Smooth muscle cell (in vitro differentiated cells): Measurements from ENCODE around the gene SLC13A5. TPM values are rescaled to one million over a fixed set of nuclear protein-coding genes. Genes with fewer than 3 reads are reported as not detected.

ENCODE experiments used
- DNase-seq: peaks from one replicate; lab custom pipeline; 2025; ENCODE audit not compliant: unreplicated experiment; lab: John Stamatoyannopoulos, UW
- H2AFZ ChIP-seq: fragments of 200-600 bp; sonication (generic); 2 replicates; pipeline ENCODE4 v1.6.0; 2016; ENCODE audit warnings: antibody characterized with exemption, low read depth, mild to moderate bottlenecking
- H3F3A ChIP-seq: fragments of 200-600 bp; sonication (generic); 2 replicates; pipeline ENCODE4 v1.6.0; 2017; ENCODE audit warnings: antibody characterized with exemption, low read depth
- H3K27ac ChIP-seq: fragments of 200-600 bp; sonication (generic); 2 replicates; pipeline ENCODE4 v1.5.1; 2016; ENCODE audit warnings: low read depth, mild to moderate bottlenecking
- H3K27me3 ChIP-seq: fragments of 200-600 bp; sonication (generic); 2 replicates; pipeline ENCODE4 v1.6.1; 2016; ENCODE audit warnings: low read depth, mild to moderate bottlenecking
- H3K36me3 ChIP-seq: fragments of 200-600 bp; sonication (generic); 2 replicates; pipeline ENCODE4 v1.5.1; 2016; ENCODE audit warnings: low read depth
- H3K4me1 ChIP-seq: fragments of 200-600 bp; sonication (generic); 2 replicates; pipeline ENCODE4 v1.5.1; 2016; ENCODE audit warnings: low read depth
- H3K4me2 ChIP-seq: fragments of 200-600 bp; sonication (generic); 2 replicates; pipeline ENCODE4 v1.6.0; 2016; ENCODE audit warnings: mild to moderate bottlenecking
- H3K4me3 ChIP-seq: fragments of 200-600 bp; sonication (generic); 2 replicates; pipeline ENCODE4 v1.5.1; 2016; ENCODE audit warnings: mild to moderate bottlenecking
- H3K79me2 ChIP-seq: fragments of 200-600 bp; sonication (generic); 2 replicates; pipeline ENCODE4 v1.6.0; 2016; ENCODE audit warnings: low read depth, mild to moderate bottlenecking
- H3K9ac ChIP-seq: fragments of 200-600 bp; sonication (generic); 2 replicates; pipeline ENCODE4 v1.6.0; 2016; ENCODE audit warnings: low read depth
- H3K9me3 ChIP-seq: fragments of 200-600 bp; sonication (generic); replicated peaks from 2 replicates; pipeline ENCODE4 v1.5.1; 2016; ENCODE audit warnings: low read depth
- H4K20me1 ChIP-seq: fragments of 200-600 bp; sonication (generic); 2 replicates; pipeline ENCODE4 v1.6.0; 2016; ENCODE audit warnings: low read depth
- CTCF ChIP-seq: fragments of 200-600 bp; sonication (generic); IDR thresholded peaks from 2 replicates; pipeline ENCODE4 v1.5.1; 2017; ENCODE audit warnings: borderline replicate concordance, mild to moderate bottlenecking, antibody characterized with exemption; ENCODE audit not compliant: insufficient read depth, poor library complexity, severe bottlenecking
- WGBS: methylation state at CpG from one replicate; pipeline ENCODE4 v1.1.7; 2016; ENCODE audit warnings: low lambda C conversion rate; 5-methylcytosine and 5-hydroxymethylcytosine counted together
- polyA plus RNA-seq: library from polyadenylated mRNA; unstranded; fragments of >200 nt; fragmentation: Nextera tagmentation; extraction: Ambion mirVana; gene quantifications from 2 replicates; pipeline ENCODE4 v1.2.1, GENCODE V29; 2016
- total RNA-seq: library from RNA; depleted of rRNA; stranded (reverse); fragments of >200 nt; gene quantifications from 2 replicates; pipeline ENCODE4 v1.2.3, GENCODE V29; 2014

Gene SLC13A5
- total and polyA plus RNA-seq, 2 experiments from 2014 or later: 2.3 TPM; not detected in 1

- Histone ChIP-seq H2AFZ (peak overlapping the region; percentile 80), H3K79me2 (no peaks in the 10 kb centered on the region), H3K9me3 (no peaks in the 10 kb centered on the region), H3K4me3 (no peak overlapping the region), H3F3A (peaks cover 16% of the 10 kb centered on the region), H3K9ac (no peak overlapping the region), H3K27ac (no peak overlapping the region), H3K36me3 (no peaks in the 10 kb centered on the region), H3K4me2 (peak overlapping the region; percentile 50), H3K27me3 (no peaks in the 10 kb centered on the region), H4K20me1 (no peaks in the 10 kb centered on the region), H3K4me1 (peaks cover 29% of the 10 kb centered on the region)
- DNase-seq: no peak
- TF ChIP-seq CTCF: no peak
- WGBS: 85% methylated on average over 12 of the region's 13 CpGs
Measured at GRCh38 chr17:6756425-6757031, 43.4 kb upstream of the SLC13A5 start.

- 69% methylated on average over 14 of the region's 14 CpGs for WGBS
- DNase-seq: no peak
- H3K9me3 ChIP-seq: no peaks in the 10 kb centered on the region
- no peaks in the 10 kb centered on the region for H3K27me3 ChIP-seq
- H3K79me2 ChIP-seq: no peaks in the 10 kb centered on the region
- peak within 1 kb of the TSS; percentile 17 for H3K4me3 ChIP-seq
- no peak within 1 kb of the TSS for H3K9ac ChIP-seq
- H3K27ac ChIP-seq: peak within 1 kb of the TSS; percentile 100
- no peaks in the 10 kb centered on the region for H4K20me1 ChIP-seq
- no peaks in the 10 kb centered on the region for H3K36me3 ChIP-seq
- H3F3A ChIP-seq: peaks cover 16% of the 10 kb centered on the region
- peak within 1 kb of the TSS; percentile 50 for H3K4me2 ChIP-seq
- peaks cover 29% of the 10 kb centered on the region for H3K4me1 ChIP-seq
- no peak for TF ChIP-seq CTCF
- H2AFZ ChIP-seq: peak within 1 kb of the TSS; percentile 80
Measured at GRCh38 chr17:6755731-6756184, 42.6 kb upstream of the SLC13A5 start, which contains the start of gene XAF1. TSS of gene XAF1 (plus strand) at chr17:6756046. CDS start at chr17:6756079, 33 bp downstream.

- Histone ChIP-seq H3K36me3 (no peaks in the 10 kb centered on the region), H4K20me1 (no peaks in the 10 kb centered on the region), H2AFZ (peak overlapping the region; percentile 80), H3K79me2 (no peaks in the 10 kb centered on the region), H3K9ac (no peak overlapping the region), H3K27ac (peak overlapping the region; percentile 100), H3K4me2 (peak overlapping the region; percentile 50), H3F3A (peaks cover 16% of the 10 kb centered on the region), H3K27me3 (no peaks in the 10 kb centered on the region), H3K9me3 (no peaks in the 10 kb centered on the region), H3K4me3 (peak overlapping the region; percentile 17), H3K4me1 (peaks cover 29% of the 10 kb centered on the region)
- no peak for TF ChIP-seq CTCF
- WGBS: 40% methylated on average over 5 of the region's 5 CpGs
- no peak for DNase-seq
Measured at GRCh38 chr17:6755281-6755680, 42.1 kb upstream of the SLC13A5 start.

- WGBS: 84% methylated on average over 6 of the region's 6 CpGs
- Histone ChIP-seq H3K4me1 (peaks cover 29% of the 10 kb centered on the region), H3F3A (peaks cover 16% of the 10 kb centered on the region), H3K9me3 (no peaks in the 10 kb centered on the region), H4K20me1 (no peaks in the 10 kb centered on the region), H3K4me3 (no peak overlapping the region), H3K4me2 (peak overlapping the region; percentile 76), H3K79me2 (no peaks in the 10 kb centered on the region), H3K27ac (peak overlapping the region; percentile 100), H2AFZ (peak overlapping the region; percentile 12), H3K9ac (peak overlapping the region; percentile 97), H3K36me3 (no peaks in the 10 kb centered on the region), H3K27me3 (no peaks in the 10 kb centered on the region)
- no peak for DNase-seq
- TF ChIP-seq CTCF: no peak
Measured at GRCh38 chr17:6753546-6753945, 40.4 kb upstream of the SLC13A5 start.
